OCI-LY7 (cell line): Measurements from ENCODE around the gene PSMC3. TPM values are rescaled to one million over a fixed set of nuclear protein-coding genes. Genes with fewer than 3 reads are reported as not detected.

ENCODE experiments used
- BruUV-seq: library from RNA; stranded (reverse); fragments of 400-500 nt; replicated peaks from 2 replicates; lab custom pipeline; 2021; lab: Mats Ljungman, UMichigan
- CTCF ChIA-PET: fragments of 300-600 bp; sonication (Branson Sonifier 250); formaldehyde crosslinking; loops from one replicate; lab custom pipeline; 2022; ENCODE audit warnings: antibody characterized with exemption; ENCODE audit not compliant: unreplicated experiment; lab: Charles Lee
- POLR2A ChIA-PET: fragments of 300-600 bp; sonication (Branson Sonifier 250); formaldehyde crosslinking; loops from one replicate; lab custom pipeline; 2022; ENCODE audit warnings: antibody characterized with exemption; lab: Charles Lee
- DNase-seq: peaks from one replicate; pipeline ENCODE4 v3.0.0-alpha.2; 2015; ENCODE audit warnings: low spot score
- H2AFZ ChIP-seq: fragments of 200-600 bp; sonication (generic), shearing (Covaris generic); 2 replicates; pipeline ENCODE4 v1.6.1; 2014; ENCODE audit warnings: mild to moderate bottlenecking, antibody characterized with exemption, low read length, moderate library complexity
- H3K27ac ChIP-seq: fragments of 200-600 bp; sonication (generic); 2 replicates; pipeline ENCODE4 v1.5.1; 2014; ENCODE audit warnings: mixed run types, low read depth, mild to moderate bottlenecking, moderate library complexity, low read length, inconsistent platforms; ENCODE audit not compliant: poor library complexity, severe bottlenecking
- H3K36me3 ChIP-seq: fragments of 200-600 bp; sonication (generic); 2 replicates; pipeline ENCODE4 v1.6.1; 2014; ENCODE audit warnings: mild to moderate bottlenecking, antibody characterized with exemption, low read length, moderate library complexity, mixed read lengths; ENCODE audit not compliant: insufficient read depth
- H3K4me1 ChIP-seq: fragments of 200-600 bp; sonication (generic); 2 replicates; pipeline ENCODE4 v1.5.1; 2014; ENCODE audit warnings: mild to moderate bottlenecking, low read length; ENCODE audit not compliant: insufficient read depth, poor library complexity, severe bottlenecking
- H3K4me2 ChIP-seq: fragments of 200-600 bp; sonication (generic); 2 replicates; pipeline ENCODE4 v1.6.1; 2014; ENCODE audit warnings: mild to moderate bottlenecking, low read length
- H3K4me3 ChIP-seq: fragments of 200-600 bp; sonication (generic); 2 replicates; pipeline ENCODE4 v1.5.1; 2014; ENCODE audit warnings: mild to moderate bottlenecking, low read depth, low read length; ENCODE audit not compliant: poor library complexity, severe bottlenecking
- H3K79me2 ChIP-seq: fragments of 200-600 bp; sonication (generic); 2 replicates; pipeline ENCODE4 v1.6.1; 2016; ENCODE audit warnings: low read depth, mild to moderate bottlenecking, low read length, moderate library complexity, mixed read lengths; ENCODE audit not compliant: insufficient read depth
- H3K9me2 ChIP-seq: fragments of 200-600 bp; sonication (generic); 2 replicates; pipeline ENCODE4 v1.6.1; 2016; ENCODE audit warnings: mild to moderate bottlenecking, low read length, mixed read lengths; ENCODE audit not compliant: insufficient read depth
- H3K9me3 ChIP-seq: fragments of 200-600 bp; sonication (generic); 2 replicates; pipeline ENCODE4 v1.6.1; 2014; ENCODE audit warnings: mild to moderate bottlenecking, mixed run types, low read length, mixed read lengths
- H4K20me1 ChIP-seq: fragments of 200-600 bp; sonication (generic); 2 replicates; pipeline ENCODE4 v1.6.1; 2014; ENCODE audit warnings: mild to moderate bottlenecking, antibody characterized with exemption, low read length, moderate library complexity, mixed read lengths; ENCODE audit not compliant: insufficient read depth
- EZH2phosphoT487 ChIP-seq: fragments of 200-600 bp; sonication (generic); IDR thresholded peaks from 2 replicates; pipeline ENCODE4 v1.6.1; 2018; ENCODE audit warnings: low read depth, borderline replicate concordance, mild to moderate bottlenecking, mixed run types, antibody characterized with exemption, low read length, moderate library complexity, mixed read lengths
- intact Hi-C: fragments of 100-400 bp; cut with micrococcal nuclease; formaldehyde crosslinking; loops from one replicate; pipeline ENCODE4 v1.10.0; 2022; ENCODE audit not compliant: unreplicated experiment
- total RNA-seq, 2 experiments: library from RNA; depleted of rRNA in 1 of 2; stranded (reverse); fragments of >200 nt in 1 of 2; shearing (Covaris generic) in 1 of 2; gene quantifications; 2 replicates each; pipeline ENCODE4 v1.2.3, GENCODE V29; 2014 to 2022
- TF ChIP-seq, protein P1 (sequence below): fragments of 200-600 bp; sonication (generic); conservative IDR thresholded peaks from 2 replicates; pipeline ENCODE4 v1.5.1; 2014; ENCODE audit warnings: mild to moderate bottlenecking, antibody characterized with exemption, low read length, moderate library complexity, mixed read lengths

PSMC3 gene
- total RNA-seq, 2 experiments from 2014 or later: 122 to 144 TPM

- Histone ChIP-seq H3K4me2 (peak overlapping the region; percentile 76; the same call in 1 of the 2 replicates), H4K20me1 (no peaks in the 10 kb centered on the region), H3K9me2 (no peaks in the 10 kb centered on the region), H3K4me3 (no peak overlapping the region), H3K9me3 (no peaks in the 10 kb centered on the region), H3K36me3 (no peaks in the 10 kb centered on the region), H3K79me2 (no peaks in the 10 kb centered on the region), H3K27ac (peak overlapping the region; percentile 82), H2AFZ (peak overlapping the region; percentile 37; the same call in 1 of the 2 replicates), H3K4me1 (peaks cover 53% of the 10 kb centered on the region)
- DNase-seq: no peak
- no peak for TF ChIP-seq EZH2phosphoT487
- TF ChIP-seq, protein P1, sequence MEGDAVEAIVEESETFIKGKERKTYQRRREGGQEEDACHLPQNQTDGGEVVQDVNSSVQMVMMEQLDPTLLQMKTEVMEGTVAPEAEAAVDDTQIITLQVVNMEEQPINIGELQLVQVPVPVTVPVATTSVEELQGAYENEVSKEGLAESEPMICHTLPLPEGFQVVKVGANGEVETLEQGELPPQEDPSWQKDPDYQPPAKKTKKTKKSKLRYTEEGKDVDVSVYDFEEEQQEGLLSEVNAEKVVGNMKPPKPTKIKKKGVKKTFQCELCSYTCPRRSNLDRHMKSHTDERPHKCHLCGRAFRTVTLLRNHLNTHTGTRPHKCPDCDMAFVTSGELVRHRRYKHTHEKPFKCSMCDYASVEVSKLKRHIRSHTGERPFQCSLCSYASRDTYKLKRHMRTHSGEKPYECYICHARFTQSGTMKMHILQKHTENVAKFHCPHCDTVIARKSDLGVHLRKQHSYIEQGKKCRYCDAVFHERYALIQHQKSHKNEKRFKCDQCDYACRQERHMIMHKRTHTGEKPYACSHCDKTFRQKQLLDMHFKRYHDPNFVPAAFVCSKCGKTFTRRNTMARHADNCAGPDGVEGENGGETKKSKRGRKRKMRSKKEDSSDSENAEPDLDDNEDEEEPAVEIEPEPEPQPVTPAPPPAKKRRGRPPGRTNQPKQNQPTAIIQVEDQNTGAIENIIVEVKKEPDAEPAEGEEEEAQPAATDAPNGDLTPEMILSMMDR: no peak
- BruUV-seq: no TSS peak
- intact Hi-C loops: loop anchor here (10.0 kb wide), 1 partner anchor 632 kb away; no protein-coding TSS in a partner anchor
- ChIA-PET POLR2A (interaction anchor here (0.6 to 2.9 kb wide), 6 partner anchors 11 to 817 kb away, joined by 3 to 19 read pairs (median 4); partner anchors contain the start of gene SPI1), CTCF (interaction anchor here (0.9 to 1.6 kb wide), 2 partner anchors 14 to 15 kb away, joined by 3 to 4 read pairs; partner anchors contain the start of gene SPI1)
Observed at GRCh38 chr11:47392546-47393162, 33.6 kb downstream of the PSMC3 start.

DNA sequence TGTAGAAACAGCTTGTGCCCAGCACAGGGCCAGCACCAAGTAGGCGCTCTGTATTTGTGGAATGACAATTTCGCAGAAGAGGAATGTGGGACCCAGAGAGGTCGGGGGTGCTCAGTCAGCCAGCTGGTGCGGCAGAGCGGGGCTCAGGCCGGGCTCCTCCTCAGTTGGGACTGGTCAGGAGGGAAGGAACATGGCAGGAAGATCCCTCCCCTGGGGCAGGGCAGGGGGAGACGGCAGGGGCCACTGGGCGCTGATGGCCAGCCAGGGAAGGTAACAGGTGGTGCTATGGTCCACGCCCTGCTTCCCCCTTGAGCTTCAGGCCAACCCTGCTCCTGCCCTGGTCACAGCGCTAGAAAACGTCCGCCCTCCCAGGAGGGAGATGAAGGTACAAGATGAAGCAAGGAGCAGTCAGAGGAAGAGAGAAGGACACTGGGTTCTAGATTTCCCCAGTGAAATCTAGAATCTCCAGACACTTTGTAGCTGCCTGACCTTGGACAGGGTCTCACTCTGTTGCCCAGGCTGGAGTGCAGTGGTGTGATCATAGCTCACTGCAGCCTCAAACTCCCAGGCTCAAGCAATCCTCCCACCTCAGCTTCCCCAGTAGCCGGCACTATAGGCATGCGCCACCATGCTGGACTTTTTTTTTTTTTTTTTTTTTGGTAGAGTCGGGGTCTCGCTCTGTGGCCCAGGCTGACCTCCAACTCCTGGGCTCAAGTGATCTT lies 34.4 kb downstream of the PSMC3 start:
- H3K4me2 ChIP-seq: no peak overlapping the region
- no peaks in the 10 kb centered on the region for H3K36me3 ChIP-seq
- no peak overlapping the region for H3K4me3 ChIP-seq
- intact Hi-C loops: loop anchor here (10.0 kb wide), 1 partner anchor 633 kb away; no protein-coding TSS in a partner anchor
- H3K9me2 ChIP-seq: no peaks in the 10 kb centered on the region
- H3K9me3 ChIP-seq: no peaks in the 10 kb centered on the region
- no peak for DNase-seq
- no TSS peak for BruUV-seq
- TF ChIP-seq EZH2phosphoT487: no peak
- TF ChIP-seq, protein P1: no peak
- peaks cover 46% of the 10 kb centered on the region for H3K4me1 ChIP-seq
- ChIA-PET CTCF (no interaction called here), POLR2A (interaction anchor here (0.7 to 2.9 kb wide), 4 partner anchors 13 to 373 kb away, joined by 4 to 19 read pairs (median 10); partner anchors contain the start of gene SPI1)
- no peaks in the 10 kb centered on the region for H3K79me2 ChIP-seq
- no peaks in the 10 kb centered on the region for H4K20me1 ChIP-seq
- H3K27ac ChIP-seq: no peak overlapping the region
- H2AFZ ChIP-seq: no peak overlapping the region
